IPS-NIHi7 (cell line): ENCODE results near the gene SNX9.
"Not testable (repeated sequence)": the region's sequence is repeated elsewhere in the genome, so short reads cannot be mapped to it uniquely, and the experiment has no call there.

Source experiments
- DNase-seq: peaks from one replicate; pipeline ENCODE4 v3.0.0; 2012; ENCODE audit warnings: mixed read lengths; ENCODE audit errors: extremely low spot score

The SNX9 gene

DNA sequence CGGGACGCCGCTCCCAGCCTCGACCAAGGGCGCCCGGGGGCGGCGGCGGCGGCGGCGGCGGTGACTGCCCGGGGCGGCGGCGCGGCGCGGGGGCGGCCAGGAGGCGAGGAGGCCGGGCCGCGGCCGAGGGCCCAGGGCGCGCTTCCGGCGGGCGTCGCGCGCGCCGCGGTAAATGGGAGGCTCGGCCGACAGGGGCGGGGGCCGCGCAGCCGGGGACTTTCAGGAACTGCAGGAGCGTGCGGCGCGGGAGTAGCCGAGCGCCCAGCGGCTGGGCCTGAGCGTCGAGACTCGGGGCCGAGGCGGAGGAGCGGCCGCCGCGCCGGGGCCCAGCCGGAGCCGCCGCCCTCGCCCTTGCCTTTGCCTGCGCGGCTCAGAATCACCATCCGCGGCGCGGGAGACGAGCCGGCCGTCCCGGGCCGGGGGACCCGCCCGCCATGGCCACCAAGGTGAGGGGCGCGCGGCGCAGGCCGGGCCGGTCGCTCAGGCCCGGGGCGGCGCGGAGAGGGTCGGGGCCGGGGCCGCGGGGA lies at the start of gene SNX9:
SNX9 (plus strand) TSS at position 246 of the 527 bp plus-strand sequence; CDS start at position 435, 189 bp downstream.
- DNase-seq: peak; percentile 84

- DNase-seq: no peak
Observed at GRCh38 chr6:157773248-157773773, 49.7 kb upstream of the SNX9 start.

DNA sequence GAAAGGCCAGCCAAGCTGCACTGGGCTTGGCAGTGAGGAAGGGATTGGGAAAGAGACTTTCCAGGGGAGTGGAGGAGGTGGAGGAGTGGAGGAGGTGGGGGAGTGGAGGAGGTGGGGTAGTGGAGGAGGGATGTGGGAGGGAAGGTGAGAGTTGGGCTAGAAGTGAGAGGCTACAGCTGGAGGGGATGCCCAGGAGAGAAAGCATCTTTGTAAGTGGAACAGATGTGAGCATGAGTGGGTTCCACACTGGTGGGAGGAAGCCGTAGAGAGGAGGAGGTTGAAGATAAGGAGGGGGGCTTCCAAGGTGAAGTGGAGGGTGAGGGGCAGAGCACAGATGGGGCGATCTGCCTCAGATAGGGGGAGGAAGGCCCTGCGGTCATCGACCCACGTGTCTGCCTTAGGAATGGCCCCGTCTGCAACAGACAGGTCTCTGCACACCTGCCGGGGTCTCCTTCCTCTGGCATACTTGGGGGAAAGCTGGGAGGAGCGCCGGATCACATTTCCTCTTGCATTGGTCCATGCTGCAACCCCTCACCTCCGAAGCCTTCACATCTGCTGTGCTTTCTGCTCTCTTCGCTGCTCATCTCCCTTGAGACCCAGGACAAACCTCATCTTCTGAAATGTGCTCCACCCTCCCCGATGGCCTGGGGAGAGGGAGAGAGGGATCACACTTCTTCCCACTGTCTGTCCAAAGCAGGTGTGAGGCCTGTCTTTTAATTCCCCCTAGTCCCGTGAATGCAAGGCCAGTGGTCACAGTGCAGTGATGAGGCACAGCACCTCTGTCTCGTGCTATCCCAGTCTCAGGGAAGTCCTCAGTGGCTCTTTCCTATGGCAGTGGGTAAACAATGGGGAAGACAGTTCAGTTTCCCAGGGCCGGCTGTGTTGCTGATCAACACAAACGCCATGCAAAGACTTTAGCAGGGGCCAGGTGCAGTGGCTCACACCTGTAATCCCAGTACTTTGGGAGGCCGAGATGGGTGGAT lies 48.6 kb upstream of the SNX9 start:
- peak; percentile 76 for DNase-seq

DNA sequence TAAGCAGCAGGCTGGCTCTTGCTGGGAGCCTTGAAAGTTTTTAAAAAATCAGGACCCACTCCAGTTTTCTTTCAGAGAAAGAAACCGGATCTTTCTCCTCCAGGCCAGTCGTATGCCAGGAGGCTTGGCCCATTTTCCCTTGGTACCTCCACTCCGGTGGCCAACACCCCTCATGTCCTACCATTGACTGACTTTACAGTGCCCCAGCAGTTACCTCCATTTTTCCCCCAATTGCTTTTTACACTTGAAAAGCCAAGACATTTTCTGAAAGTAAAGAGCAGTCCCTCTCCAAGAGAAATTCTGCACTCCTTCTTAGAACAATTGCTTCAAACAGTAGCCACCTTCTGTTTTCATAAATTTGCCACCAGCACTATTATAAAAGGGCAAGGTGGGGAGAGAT lies 47.7 kb upstream of the SNX9 start:
- no peak for DNase-seq

DNA sequence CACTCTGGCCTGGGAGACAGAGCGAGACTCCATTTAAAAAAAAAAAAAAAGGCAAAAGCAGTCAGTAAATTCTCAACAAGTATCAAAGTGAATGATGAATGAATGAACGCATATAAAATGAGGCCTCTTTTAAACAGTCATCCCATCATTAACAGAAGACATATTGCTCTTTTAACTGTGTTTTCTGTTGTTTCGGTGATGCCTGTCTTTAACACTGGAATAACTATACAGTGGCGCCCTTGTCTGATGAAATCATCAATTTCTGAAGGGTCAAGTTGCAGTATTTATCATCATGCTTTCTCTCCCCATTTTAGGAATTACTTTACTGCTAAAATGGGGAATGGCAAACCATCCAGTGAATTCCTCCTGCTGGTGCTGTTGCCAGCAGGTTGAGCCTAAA lies 45.7 kb upstream of the SNX9 start:
- no peak for DNase-seq

DNA sequence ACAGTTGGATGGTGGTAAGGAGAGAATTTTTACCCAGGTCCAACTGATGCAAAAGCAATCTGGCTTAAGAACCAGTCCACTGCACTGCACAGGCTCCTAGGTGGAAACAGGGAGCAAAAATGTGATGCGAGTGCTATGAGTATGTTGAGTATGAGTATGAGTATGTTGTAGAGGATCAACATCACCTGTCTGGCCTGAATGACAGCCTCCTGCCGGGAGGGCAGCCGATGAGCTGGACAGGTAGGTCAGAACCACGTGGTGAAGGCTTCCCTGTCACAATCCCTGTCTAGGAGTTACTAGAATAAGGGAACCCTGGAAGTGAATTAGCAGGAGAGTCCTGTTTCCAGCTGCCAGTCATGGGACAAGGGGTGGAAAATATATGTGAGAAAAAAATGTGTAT lies 44.3 kb upstream of the SNX9 start:
- DNase-seq: no peak

DNA sequence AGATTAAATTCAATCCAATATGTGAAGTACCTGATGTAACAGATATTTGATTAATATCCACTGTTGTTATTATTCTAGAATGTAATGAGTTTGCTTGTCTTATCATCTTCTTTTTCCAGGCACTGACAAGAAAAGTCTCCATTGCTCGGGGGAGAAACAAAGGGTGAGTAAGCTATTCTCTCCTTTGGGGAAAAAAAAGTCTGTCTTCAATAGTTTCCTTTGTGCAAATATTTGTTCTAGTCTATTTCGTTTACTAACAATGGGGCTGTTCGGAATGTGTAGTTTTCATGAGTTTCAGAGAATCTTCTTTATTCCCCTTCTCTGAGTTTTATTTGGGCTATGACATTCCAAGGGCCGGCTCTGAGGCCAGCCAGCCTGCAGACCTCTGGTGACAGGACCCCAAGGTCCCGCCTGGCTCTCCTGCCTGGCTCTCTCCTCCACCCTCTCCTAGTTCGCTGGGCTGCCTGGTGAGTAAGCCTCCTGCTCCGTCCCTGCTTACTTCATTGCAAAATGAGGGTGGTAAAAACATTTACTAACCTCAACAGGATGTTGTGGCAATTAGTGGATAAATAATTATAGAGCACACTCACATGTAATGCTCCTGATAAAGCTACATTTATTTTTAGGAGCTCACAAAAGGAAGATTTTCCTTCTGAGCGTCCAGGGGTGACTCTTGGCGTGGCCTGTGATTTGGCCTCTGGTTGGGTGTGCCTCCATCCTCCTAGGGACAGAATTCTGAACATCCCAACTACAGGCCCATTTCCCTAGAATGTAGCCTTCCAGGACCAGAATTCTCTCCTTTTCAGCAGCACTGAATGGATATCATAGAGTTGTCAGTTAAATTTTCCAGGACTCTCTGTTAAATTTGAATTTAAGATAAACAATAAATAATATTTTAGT lies 43.1 kb upstream of the SNX9 start:
- DNase-seq: no peak

GRCh38 chr6:157785636-157786035 lies 37.4 kb upstream of the SNX9 start:
- no peak for DNase-seq

- no peak for DNase-seq
Observed at GRCh38 chr6:157786221-157786620, 36.8 kb upstream of the SNX9 start.

- DNase-seq: no peak
Observed at GRCh38 chr6:157787080-157787479, 36.0 kb upstream of the SNX9 start.

GRCh38 chr6:157788180-157788579 lies 34.9 kb upstream of the SNX9 start:
- DNase-seq: no peak

- no peak for DNase-seq
Observed at GRCh38 chr6:157789297-157789696, 33.7 kb upstream of the SNX9 start.

DNA sequence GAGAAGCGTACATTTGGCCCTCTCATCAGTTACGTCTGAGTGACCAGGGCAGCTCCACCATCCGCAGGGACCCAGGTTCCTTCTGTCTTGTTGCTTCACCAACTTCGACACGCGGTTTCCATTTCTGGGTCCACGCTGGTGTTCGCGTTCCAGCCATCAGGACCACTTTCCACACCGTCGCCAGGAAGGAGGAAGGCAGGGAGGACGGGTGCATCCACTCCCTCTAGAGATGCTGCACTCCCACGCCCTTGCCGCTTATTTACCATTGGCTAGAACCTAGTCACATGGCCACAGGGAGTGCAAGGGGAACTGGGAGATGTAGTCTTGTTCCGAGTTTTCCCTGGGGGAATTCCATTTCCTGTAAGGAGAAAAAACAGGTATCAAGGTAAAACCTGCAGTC lies 33.2 kb upstream of the SNX9 start:
- DNase-seq: peak; percentile 87

- no peak for DNase-seq
Observed at GRCh38 chr6:157790548-157791160, 32.4 kb upstream of the SNX9 start.

GRCh38 chr6:157791450-157791849 lies 31.6 kb upstream of the SNX9 start:
- DNase-seq: no peak

GRCh38 chr6:157792671-157793070 lies 30.4 kb upstream of the SNX9 start:
- no peak for DNase-seq

- DNase-seq: not testable (repeated sequence)
Observed at GRCh38 chr6:157794012-157794411, 29.0 kb upstream of the SNX9 start.

DNA sequence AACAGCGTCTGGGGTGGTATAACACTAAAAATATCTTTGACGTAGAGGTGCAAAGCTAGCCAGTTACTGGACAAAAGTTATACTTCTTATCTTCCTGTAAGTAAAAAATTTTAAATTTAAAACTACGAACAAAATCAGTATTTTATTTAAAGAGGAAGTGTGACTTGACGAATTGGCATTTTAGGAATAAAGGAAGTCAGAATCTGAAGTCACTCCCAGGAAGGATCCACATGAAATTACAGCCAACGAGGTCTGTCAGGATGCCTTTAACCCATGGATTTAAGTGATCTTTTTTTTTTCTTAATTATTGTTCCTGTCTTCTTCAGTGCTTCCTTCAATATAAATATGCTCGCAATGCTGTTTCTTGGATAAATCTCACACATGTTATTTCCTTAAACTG lies 27.2 kb upstream of the SNX9 start:
- no peak for DNase-seq

- DNase-seq: no peak
Observed at GRCh38 chr6:157798851-157799250, 24.2 kb upstream of the SNX9 start.

- not testable (repeated sequence) for DNase-seq
Observed at GRCh38 chr6:157799561-157799960, 23.5 kb upstream of the SNX9 start.

- no peak for DNase-seq
Observed at GRCh38 chr6:157800420-157801237, 22.4 kb upstream of the SNX9 start.
